ENCODE measurements around the gene GNAQ.

GRCh38 chr9:77802515-77803293, 228.9 kb downstream of the GNAQ start:
- no peak for TF ChIP-seq CTCF (IDR thresholded peaks at IDR 0.05)
- TF ChIP-seq POLR2A (IDR thresholded peaks at IDR 0.05): no peak
